Activated gamma-delta T cell treated with Interleukin-2 at 50 U/mL for 16 hours (primary cell): Measurements from ENCODE around the gene AUTS2.

ENCODE experiments used
- DNase-seq: peaks from one replicate; pipeline ENCODE4 v3.0.0-alpha.2; 2020

The AUTS2 gene

DNA sequence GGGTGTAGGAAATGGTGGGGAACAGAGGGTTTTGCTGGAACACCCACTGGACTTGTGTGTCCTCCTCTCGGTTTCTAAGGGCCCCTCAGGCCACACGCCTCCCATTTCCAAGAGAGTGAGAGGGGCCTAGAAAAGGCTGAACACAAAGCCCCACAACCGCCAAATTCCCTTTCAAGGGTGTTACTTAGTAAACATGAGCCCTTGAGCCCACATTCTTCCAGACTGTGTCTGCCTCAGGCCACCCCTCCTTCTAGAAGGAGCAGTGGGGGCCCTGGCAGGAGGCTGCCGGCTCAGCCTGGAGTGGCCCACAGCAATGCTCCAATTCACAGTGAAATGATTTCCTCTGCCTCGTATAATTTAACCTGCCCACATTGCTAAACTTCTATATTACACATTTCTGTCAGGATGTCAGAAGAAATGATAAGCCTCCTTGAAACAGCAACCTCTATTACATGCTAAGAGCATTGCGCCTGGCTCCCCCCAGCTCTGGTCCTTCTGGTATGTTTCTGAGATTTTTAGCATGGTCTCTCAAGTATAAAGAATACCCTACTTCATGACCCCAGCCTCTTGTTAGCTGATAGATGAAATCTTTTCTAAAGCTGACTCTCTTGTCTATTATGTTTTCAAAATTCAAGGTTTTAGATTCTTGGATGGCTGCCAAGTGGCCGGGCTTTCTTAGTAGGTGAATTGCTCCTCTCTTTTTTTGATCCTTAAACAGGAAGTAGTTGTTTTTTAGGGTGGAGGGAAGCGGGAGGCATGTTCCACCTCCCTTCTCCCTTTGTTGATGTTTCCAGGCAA is 859.8 kb downstream of the AUTS2 start:
- DNase-seq = no peak

DNA sequence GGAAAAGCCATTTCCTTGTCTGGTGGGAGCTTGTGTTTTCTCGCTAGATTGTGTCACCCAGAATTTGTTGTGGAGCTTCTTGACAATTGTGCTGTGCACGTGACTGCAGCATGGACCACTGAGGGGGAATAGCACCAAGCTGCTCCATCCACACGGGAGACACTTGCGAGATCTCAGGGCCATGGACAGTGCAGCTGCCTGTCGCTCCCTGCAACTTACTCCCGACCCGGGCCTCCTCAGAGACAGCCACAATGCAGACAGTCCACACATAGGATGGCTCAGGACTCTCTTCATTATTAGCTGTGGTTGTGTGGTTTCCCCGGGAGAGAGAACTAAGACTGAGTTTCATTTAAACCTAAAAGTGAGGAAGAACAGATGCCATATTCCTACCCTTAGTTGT is 860.5 kb downstream of the AUTS2 start:
- DNase-seq = no peak

DNA sequence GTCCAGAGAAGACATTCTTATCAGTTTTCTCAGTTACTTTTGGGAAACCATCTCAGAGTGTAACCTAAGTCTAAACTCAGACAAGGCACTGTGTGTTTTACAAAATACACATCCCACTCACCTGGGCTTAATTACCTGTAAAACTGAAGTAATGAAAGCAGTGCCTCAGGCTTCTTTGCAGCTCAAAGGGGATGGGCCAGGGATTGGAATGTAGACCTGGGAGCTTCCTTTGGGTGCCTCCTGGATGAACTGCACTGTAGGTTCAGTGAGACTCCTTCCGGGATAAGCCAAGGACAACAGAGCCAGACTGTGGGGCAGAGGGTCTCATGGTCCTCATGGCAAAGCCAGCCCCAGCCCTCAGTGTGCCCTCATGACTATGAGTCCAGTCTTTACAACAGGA is 861.3 kb downstream of the AUTS2 start:
- DNase-seq = no peak

DNA sequence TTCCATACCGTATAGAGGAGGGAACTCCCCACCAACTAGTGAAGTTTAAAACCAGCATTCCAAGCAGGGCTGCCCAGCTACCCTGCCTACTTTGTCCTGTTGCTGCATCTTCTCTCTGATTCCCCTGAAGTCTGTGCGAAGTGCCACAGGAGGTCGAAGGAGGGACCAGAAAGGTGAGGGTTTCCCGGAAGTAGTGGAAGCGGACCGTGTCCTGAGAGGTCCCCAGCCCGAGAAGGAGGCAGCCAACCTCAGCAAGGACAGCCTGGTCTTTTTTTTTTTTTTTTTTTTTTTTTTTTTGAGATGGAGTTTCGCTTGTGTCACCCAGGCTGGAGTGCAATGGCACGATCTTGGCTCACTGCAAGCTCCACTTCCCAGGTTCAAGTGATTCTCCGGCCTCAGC is 861.8 kb downstream of the AUTS2 start:
- no peak for DNase-seq

GRCh38 chr7:70460562-70460961 is 862.3 kb downstream of the AUTS2 start:
- no peak for DNase-seq

DNA sequence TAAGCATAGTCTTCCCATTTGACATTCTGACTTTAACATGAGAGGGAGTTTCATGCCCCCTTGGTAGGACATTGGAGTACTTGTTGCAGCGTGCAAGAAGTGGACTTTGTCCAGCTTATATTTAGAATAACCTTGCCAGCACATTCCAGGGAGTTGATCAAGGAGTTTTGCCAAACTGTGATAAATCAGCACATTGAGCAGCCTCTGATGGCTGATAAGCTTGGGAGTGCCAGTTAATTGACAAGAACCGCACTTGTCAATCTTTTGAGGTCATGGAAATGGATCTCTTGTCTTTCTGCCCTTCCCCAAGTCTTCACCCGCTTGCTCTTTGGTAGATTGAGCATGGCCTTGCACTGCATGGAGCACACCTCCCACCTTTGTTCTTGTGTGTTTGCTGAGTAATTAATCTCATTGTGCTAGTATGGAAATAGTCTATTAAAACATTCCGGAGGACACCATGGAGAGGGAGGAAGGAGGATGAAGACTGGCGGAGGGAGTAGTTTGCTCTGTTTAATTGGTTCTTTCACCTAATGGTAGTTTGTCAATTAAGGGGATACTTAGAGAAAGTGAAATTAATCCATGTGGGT is 865.2 kb downstream of the AUTS2 start:
- no peak for DNase-seq

DNA sequence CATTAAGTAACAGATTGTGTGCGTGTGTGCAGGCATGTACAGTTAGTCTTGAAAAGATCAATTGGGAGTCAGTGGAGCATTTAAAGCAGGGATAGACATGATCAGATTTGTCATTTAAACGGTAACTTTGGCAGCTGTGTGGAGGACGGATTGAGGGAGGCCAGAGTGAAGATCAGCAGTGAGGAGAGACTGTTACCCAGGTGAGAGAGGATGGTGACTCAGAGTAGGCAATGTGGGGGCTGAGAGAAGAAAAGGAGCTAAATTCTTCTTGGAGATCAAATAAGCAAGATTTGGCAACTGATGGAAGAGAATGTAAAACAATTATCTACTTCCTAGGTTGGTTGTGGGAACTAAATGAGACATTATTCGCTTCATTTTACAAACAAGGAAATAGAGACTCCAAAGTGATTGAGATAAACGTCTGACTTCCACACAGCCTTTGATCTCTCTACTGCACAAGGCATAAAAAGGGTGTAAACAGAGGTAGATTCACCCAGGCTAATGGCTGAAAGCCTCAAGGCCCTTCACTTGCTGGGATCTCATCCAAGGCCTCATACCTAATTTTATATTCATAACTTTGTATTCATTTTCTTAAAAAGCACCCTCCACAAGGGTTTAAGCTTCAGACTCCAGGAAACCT is 868.6 kb downstream of the AUTS2 start:
- no peak for DNase-seq

- no peak for DNase-seq
Measured at GRCh38 chr7:70470746-70471145, 872.5 kb downstream of the AUTS2 start.

DNA sequence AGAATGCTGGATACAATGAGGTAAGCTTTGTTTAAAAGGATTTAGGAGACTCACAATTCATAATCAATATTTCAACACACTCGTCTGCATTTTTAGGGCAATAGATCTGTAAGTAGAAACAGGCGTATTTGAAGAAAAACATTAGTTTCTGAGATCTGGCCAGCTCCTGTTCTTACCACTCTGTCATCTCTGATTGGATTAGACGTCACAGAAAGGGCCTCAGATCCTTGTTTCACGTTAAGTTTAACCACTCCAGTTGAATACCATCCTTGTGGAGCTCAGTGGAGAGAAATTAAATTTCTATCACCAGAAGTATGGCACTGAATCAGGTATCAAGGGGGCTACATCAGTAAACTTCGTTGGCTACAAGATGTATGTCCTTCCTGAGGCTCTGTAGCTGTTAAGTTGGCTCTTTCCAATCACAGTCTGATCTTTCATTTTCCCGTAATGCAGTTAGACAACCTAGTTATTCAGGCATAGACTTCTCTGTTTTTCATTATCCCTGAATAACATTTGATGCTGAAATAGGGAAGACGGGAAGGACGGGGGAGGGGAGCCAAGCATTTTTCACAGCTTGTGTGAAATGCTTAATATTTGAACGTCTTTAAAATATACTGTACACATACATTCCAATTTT is 874.4 kb downstream of the AUTS2 start:
- no peak for DNase-seq

- DNase-seq = no peak
Measured at GRCh38 chr7:70474639-70475234, 876.5 kb downstream of the AUTS2 start.

- no peak for DNase-seq
Measured at GRCh38 chr7:70477036-70478010, 879.0 kb downstream of the AUTS2 start.

DNA sequence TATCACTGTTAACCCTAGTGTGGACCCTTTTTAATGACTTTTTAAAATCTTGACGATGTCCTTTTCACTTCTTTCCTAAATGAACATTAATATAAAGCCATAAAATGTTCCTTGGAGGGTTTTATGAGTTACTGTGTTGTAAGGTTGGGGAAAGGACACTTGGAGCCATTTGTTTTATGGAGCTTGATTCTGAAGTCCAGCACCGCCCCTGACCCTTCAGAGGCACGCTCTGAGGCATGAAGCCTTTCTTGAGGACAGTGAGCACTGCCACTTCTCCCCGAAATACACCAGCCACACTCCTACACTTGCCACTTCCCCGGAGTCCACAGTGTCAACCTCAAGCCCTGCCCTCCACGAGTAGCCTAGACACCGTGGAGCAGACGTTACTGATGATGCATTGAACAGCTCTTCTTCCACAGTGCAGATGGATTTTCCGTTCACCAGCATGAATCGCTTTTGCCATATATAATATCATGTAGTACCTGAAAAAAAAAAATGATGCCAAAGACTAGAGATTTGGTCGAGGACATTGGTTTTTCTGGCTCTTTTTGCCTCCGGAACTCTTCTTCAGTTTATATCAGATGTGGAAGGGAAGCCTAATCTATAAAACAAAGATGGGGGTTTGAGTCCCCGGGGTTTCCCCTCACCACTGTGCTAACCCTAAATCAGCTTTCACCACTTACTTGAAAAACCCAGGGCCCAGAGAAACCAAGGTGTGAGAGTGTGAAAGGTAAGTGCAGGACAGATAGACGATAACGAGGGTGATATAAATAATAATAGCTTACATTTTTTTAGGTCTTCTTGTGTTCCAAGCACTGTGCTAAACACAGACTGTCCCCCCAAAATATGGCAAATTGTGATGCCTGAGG is 881.1 kb downstream of the AUTS2 start:
- no peak for DNase-seq

DNA sequence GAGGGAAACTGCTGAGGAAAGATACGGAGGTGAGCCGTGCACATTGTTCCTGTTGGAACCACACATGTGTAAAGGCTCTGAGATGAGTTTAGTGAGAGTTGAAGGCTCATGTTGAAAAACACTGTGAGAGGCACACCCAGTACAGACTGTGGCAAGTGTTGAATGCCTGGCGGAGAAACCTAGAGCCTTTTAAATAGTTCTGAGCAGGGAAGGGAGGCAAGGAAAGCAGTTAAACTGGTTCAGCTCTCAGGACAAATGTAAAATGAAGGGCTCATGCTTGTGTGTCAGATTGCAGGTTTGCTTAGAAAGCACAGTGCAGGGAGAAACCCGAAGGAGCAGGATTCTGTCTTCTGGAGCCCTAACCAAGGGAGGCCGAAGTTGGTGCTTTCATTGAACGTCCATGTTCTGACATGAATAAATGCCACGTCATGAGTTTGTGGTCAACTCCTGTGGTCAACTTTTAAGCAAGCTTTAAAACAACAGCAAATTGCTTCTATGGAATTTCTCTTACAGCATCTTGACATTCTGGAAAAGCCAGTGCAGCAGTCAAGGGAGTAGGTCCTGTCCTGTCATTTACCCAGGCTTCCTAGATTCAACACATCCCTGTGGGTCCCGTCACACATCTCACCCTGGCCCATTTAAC is 882.8 kb downstream of the AUTS2 start:
- no peak for DNase-seq

DNA sequence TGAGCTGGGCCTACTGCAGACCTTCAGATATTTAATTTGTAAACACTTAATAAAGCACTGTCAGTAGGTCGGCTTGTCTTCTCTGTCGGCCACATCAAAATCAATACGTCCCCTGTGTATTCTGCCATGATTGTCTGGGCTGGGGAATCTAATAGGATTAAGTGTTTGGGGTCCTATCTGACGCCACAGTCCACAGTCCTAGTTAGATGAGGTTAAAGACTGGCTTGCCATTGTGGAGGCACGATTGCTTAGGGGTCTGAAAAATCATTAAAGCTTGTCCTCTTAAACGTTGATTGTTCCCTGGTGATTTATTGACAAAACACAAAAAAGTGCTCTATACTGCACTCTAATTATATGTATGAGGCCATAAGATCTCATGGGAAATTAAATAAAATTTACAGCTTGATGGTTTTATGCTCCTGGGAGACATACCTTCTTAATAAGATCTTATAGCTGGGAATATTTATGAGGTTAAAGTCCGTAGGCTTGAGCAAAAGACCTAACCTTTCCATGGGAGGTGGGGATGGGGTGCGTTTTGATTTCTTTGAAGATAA is 883.4 kb downstream of the AUTS2 start:
- no peak for DNase-seq

DNA sequence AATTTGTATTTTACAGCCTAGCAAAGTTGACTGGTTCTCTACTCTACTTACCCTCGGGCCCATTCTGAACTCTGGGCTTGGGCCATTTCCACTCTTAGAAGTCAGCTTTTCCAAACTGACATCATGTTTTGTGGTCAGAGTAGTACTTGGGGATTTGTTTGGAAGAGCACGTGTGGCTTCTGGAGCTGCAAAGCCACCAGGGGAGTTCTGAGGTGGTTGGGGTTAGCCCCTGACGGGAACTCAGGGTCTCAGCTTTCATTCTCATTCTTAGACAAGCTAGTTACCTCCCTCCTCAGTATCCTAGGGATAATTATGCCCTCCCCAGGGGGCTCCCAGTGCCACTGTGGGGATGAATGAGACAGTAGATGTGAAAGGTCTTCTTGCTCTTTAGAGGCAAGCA is 886.0 kb downstream of the AUTS2 start:
- DNase-seq = no peak

DNA sequence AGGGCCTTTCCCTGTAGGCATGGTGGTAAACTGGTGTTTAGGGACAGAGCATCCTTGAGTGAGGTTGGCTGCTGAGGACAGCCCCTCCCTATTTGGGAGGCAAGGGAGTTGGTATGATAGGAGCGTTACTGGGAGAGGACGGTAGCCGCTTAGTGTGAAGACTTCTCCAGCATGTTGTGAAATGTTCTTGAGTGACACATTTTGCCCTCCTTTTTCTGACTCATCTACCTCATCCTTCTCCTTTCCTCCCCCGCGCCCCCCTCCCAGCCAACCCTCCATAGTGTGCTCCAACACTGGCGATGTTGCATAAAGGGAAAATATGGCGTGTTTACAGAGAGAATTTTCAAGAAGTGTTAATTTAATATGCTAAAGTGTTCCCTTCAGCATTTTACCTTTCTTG is 888.7 kb downstream of the AUTS2 start:
- no peak for DNase-seq

- no peak for DNase-seq
Measured at GRCh38 chr7:70487428-70487827, 889.2 kb downstream of the AUTS2 start.

GRCh38 chr7:70487886-70488285 is 889.6 kb downstream of the AUTS2 start:
- no peak for DNase-seq

DNA sequence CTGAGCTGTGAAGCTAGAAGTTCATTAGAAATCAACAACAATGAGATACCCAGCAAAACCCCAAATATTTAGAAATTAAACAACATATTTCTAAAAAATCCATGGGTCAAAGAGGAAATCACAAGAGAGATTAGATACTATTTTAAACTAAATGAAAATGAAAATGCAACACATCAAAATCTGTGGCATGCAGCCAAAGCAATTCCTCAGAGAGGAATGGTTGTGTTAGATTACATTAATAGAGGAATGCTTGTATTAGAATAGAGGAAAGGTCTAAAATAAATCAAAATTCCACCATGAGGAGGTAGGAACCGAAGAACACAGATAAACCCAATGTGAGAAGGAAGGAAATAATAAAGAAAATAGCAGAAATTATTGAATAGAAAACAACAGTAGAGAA is 891.5 kb downstream of the AUTS2 start:
- no peak for DNase-seq

DNA sequence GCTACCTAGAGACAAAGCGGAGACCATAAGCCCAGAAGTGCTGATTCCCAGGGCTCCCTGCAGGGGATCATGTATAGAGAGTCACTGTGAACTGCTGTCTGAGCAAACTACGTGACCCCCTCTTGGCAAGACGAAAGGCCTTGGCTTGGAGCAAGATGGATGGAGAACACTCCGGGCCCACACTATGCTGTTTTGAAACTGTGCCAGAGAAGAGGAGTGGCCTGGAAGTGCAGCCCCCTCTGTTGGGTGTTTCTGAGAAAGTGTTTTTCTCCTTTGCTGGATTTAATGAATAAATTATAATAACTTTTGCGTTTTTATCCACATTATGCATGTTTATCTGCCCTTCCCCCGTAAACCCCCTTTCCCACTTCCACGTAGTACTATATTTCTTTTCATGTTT is 894.4 kb downstream of the AUTS2 start:
- no peak for DNase-seq
